Mucosa of descending colon (tissue), 3 donors: ENCODE measurements around the gene GLT1D1. TPM values are rescaled to one million over a fixed set of nuclear protein-coding genes. Genes with fewer than 3 reads are reported as not detected.

Experiments
- ATAC-seq: fragments of 200-7000 bp; cut with Tn5 transposase; one replicate; pipeline ENCODE4 v1.9.1; 2020; ENCODE audit warnings: mild to moderate bottlenecking, moderate library complexity
- DNase-seq, 3 donors: peaks; one replicate each; pipeline ENCODE4 v3.0.0-alpha.2; 2020
- H3K36me3 ChIP-seq: fragments of 200-600 bp; one replicate; pipeline ENCODE4 v1.8.0; 2021; ENCODE audit warnings: low read depth, mild to moderate bottlenecking
- H3K4me1 ChIP-seq: fragments of 200-600 bp; one replicate; pipeline ENCODE4 v1.8.0; 2021; ENCODE audit warnings: low read depth, mild to moderate bottlenecking
- H3K4me3 ChIP-seq: fragments of 200-600 bp; one replicate; pipeline ENCODE4 v1.8.0; 2021; ENCODE audit warnings: mild to moderate bottlenecking
- H3K9me3 ChIP-seq: fragments of 200-600 bp; one replicate; pipeline ENCODE4 v1.8.0; 2021; ENCODE audit warnings: mild to moderate bottlenecking
- CTCF ChIP-seq: fragments of 200-600 bp; IDR thresholded peaks from one replicate; pipeline ENCODE4 v1.8.0; 2022; ENCODE audit warnings: antibody characterized with exemption, mild to moderate bottlenecking
- intact Hi-C, 2 donors: fragments of 100-400 bp; cut with DNase I in 1 of 2; cut with micrococcal nuclease in 1 of 2; formaldehyde crosslinking; loops; one replicate each; pipeline versions ENCODE4 v1.11.0 to v1.11.1; 2022; cut with DNase I, micrococcal nuclease
- total RNA-seq, 3 donors: library from RNA; stranded (reverse); fragmentation: NEBNext Ultra II Directional in 2 of 3; extraction: Animal tissue kit (Norgen Biotek cat#: 25700) in 2 of 3; gene quantifications; one replicate each; pipeline versions ENCODE4 v1.2.1 to v1.2.4, GENCODE V29; 2021 to 2023
- donor health status: DM: no; HTN: no; CAD: no; lungs with moderate emphysema.
- donor health status: DM: no; HTN: no; CAD: no.
- donor health status: DM: no; HTN: yes; CAD: no.

The GLT1D1 gene
- total RNA-seq, 3 donors from 2014 or later, result 0.65 to 0.73 TPM; not detected in 1

GRCh38 chr12:128814411-128815261, 38.6 kb upstream of the GLT1D1 start:
- H3K36me3 ChIP-seq, result no peaks in the 10 kb centered on the region
- H3K4me1 ChIP-seq, result no peaks in the 10 kb centered on the region
- DNase-seq, result no peak
- H3K4me3 ChIP-seq, result no peak overlapping the region
- TF ChIP-seq CTCF, result no peak
- no peaks in the 10 kb centered on the region for H3K9me3 ChIP-seq
- ATAC-seq, result no peak
- intact Hi-C loops, result no loop called here

- ATAC-seq, result no peak
- peaks cover 2% of the 10 kb centered on the region for H3K4me1 ChIP-seq
- no peaks in the 10 kb centered on the region for H3K9me3 ChIP-seq
Observed at GRCh38 chr12:128815779-128816642, 37.3 kb upstream of the GLT1D1 start.

GRCh38 chr12:128816643-128816920, 36.7 kb upstream of the GLT1D1 start:
- H3K36me3 ChIP-seq, result no peaks in the 10 kb centered on the region
- intact Hi-C loops, result no loop called here
- no peaks in the 10 kb centered on the region for H3K9me3 ChIP-seq
- H3K4me1 ChIP-seq, result peaks cover 3% of the 10 kb centered on the region
- DNase-seq (no peak), ATAC-seq (no peak)
- no peak overlapping the region for H3K4me3 ChIP-seq
- TF ChIP-seq CTCF, result no peak

More at GRCh38 chr12:128815779-128816642, 37.3 kb upstream of the GLT1D1 start:
- Histone ChIP-seq H3K36me3 (no peaks in the 10 kb centered on the region), H3K4me3 (no peak overlapping the region)
- TF ChIP-seq CTCF, result no peak
- intact Hi-C loops, result no loop called here
- no peak for DNase-seq

- H3K4me1 ChIP-seq, result peaks cover 10% of the 10 kb centered on the region
Observed at GRCh38 chr12:128817111-128818015, 35.9 kb upstream of the GLT1D1 start.

More at GRCh38 chr12:128817111-128818015, 35.9 kb upstream of the GLT1D1 start:
- H3K9me3 ChIP-seq, result no peaks in the 10 kb centered on the region
- TF ChIP-seq CTCF, result no peak
- no peaks in the 10 kb centered on the region for H3K36me3 ChIP-seq
- H3K4me3 ChIP-seq, result no peak overlapping the region
- ATAC-seq (peak; percentile 48), DNase-seq (no peak)
- intact Hi-C loops, result no loop called here
